Mucosa of stomach (tissue), 1 donor: ENCODE results near the gene MACF1.

Experiments
- H3K27me3 ChIP-seq: one replicate; pipeline ENCODE4 v1.7.0; 2013; ENCODE audit warnings: mild to moderate bottlenecking, low read length; ENCODE audit not compliant: control insufficient read depth, insufficient read depth
- H3K36me3 ChIP-seq: one replicate; pipeline ENCODE4 v1.7.0; 2013; ENCODE audit warnings: low read length; ENCODE audit not compliant: control insufficient read depth, insufficient read depth
- H3K4me1 ChIP-seq: one replicate; pipeline ENCODE4 v1.7.0; 2013; ENCODE audit warnings: mild to moderate bottlenecking, low read length; ENCODE audit not compliant: control insufficient read depth, insufficient read depth
- H3K4me3 ChIP-seq: one replicate; pipeline ENCODE4 v1.7.0; 2013; ENCODE audit warnings: low read length
- H3K9ac ChIP-seq: one replicate; pipeline ENCODE4 v1.7.0; 2013; ENCODE audit warnings: mild to moderate bottlenecking, low read length, moderate library complexity
- H3K9me3 ChIP-seq: one replicate; pipeline ENCODE4 v1.7.0; 2013; ENCODE audit warnings: mild to moderate bottlenecking, low read length, moderate library complexity; ENCODE audit not compliant: control insufficient read depth
- donor health status: Pancreatic carcinoma.

MACF1 gene

GRCh38 chr1:39333296-39333695 lies 128.8 kb downstream of the MACF1 start:
- H3K9ac ChIP-seq, result no peak overlapping the region
- no peaks in the 10 kb centered on the region for H3K9me3 ChIP-seq
- H3K27me3 ChIP-seq, result no peaks in the 10 kb centered on the region
- H3K4me3 ChIP-seq, result no peak overlapping the region
- H3K4me1 ChIP-seq, result no peaks in the 10 kb centered on the region
- peaks cover 19% of the 10 kb centered on the region for H3K36me3 ChIP-seq

GRCh38 chr1:39335216-39335615 lies 130.7 kb downstream of the MACF1 start:
- no peaks in the 10 kb centered on the region for H3K9me3 ChIP-seq
- H3K4me1 ChIP-seq, result no peaks in the 10 kb centered on the region
- H3K9ac ChIP-seq, result no peak overlapping the region
- no peaks in the 10 kb centered on the region for H3K27me3 ChIP-seq
- H3K4me3 ChIP-seq, result no peak overlapping the region
- peaks cover 24% of the 10 kb centered on the region for H3K36me3 ChIP-seq

GRCh38 chr1:39337067-39337466 lies 132.6 kb downstream of the MACF1 start:
- Histone ChIP-seq H3K4me3 (no peak overlapping the region), H3K36me3 (peaks cover 19% of the 10 kb centered on the region), H3K27me3 (no peaks in the 10 kb centered on the region), H3K9ac (no peak overlapping the region), H3K9me3 (no peaks in the 10 kb centered on the region), H3K4me1 (no peaks in the 10 kb centered on the region)

GRCh38 chr1:39342776-39343175 lies 138.3 kb downstream of the MACF1 start:
- no peaks in the 10 kb centered on the region for H3K9me3 ChIP-seq
- no peak overlapping the region for H3K9ac ChIP-seq
- no peaks in the 10 kb centered on the region for H3K27me3 ChIP-seq
- H3K36me3 ChIP-seq, result peaks cover 8% of the 10 kb centered on the region
- no peak overlapping the region for H3K4me3 ChIP-seq
- no peaks in the 10 kb centered on the region for H3K4me1 ChIP-seq

- Histone ChIP-seq H3K27me3 (no peaks in the 10 kb centered on the region), H3K36me3 (no peaks in the 10 kb centered on the region), H3K9ac (no peak overlapping the region), H3K4me1 (no peaks in the 10 kb centered on the region), H3K9me3 (no peaks in the 10 kb centered on the region), H3K4me3 (no peak overlapping the region)
Observed at GRCh38 chr1:39344394-39345154, 140.1 kb downstream of the MACF1 start.

- no peak overlapping the region for H3K9ac ChIP-seq
- no peak overlapping the region for H3K4me3 ChIP-seq
- no peaks in the 10 kb centered on the region for H3K4me1 ChIP-seq
- no peaks in the 10 kb centered on the region for H3K9me3 ChIP-seq
- no peaks in the 10 kb centered on the region for H3K36me3 ChIP-seq
- no peaks in the 10 kb centered on the region for H3K27me3 ChIP-seq
Observed at GRCh38 chr1:39346872-39347271, 142.4 kb downstream of the MACF1 start.

GRCh38 chr1:39348278-39348677 lies 143.8 kb downstream of the MACF1 start:
- Histone ChIP-seq H3K27me3 (no peaks in the 10 kb centered on the region), H3K9ac (no peak overlapping the region), H3K4me3 (no peak overlapping the region), H3K4me1 (no peaks in the 10 kb centered on the region), H3K36me3 (no peaks in the 10 kb centered on the region), H3K9me3 (no peaks in the 10 kb centered on the region)

GRCh38 chr1:39352881-39353280 lies 148.4 kb downstream of the MACF1 start:
- Histone ChIP-seq H3K9ac (no peak overlapping the region), H3K9me3 (no peaks in the 10 kb centered on the region), H3K36me3 (peaks cover 1% of the 10 kb centered on the region), H3K4me3 (no peak overlapping the region), H3K4me1 (no peaks in the 10 kb centered on the region), H3K27me3 (no peaks in the 10 kb centered on the region)

GRCh38 chr1:39354572-39354971 lies 150.1 kb downstream of the MACF1 start:
- Histone ChIP-seq H3K9ac (no peak overlapping the region), H3K4me1 (no peaks in the 10 kb centered on the region), H3K27me3 (no peaks in the 10 kb centered on the region), H3K4me3 (no peak overlapping the region), H3K36me3 (peaks cover 9% of the 10 kb centered on the region), H3K9me3 (no peaks in the 10 kb centered on the region)

GRCh38 chr1:39358491-39358890 lies 154.0 kb downstream of the MACF1 start:
- Histone ChIP-seq H3K4me3 (no peak overlapping the region), H3K9me3 (no peaks in the 10 kb centered on the region), H3K9ac (no peak overlapping the region), H3K27me3 (no peaks in the 10 kb centered on the region), H3K4me1 (no peaks in the 10 kb centered on the region), H3K36me3 (peaks cover 20% of the 10 kb centered on the region)

- no peak overlapping the region for H3K9ac ChIP-seq
- no peaks in the 10 kb centered on the region for H3K27me3 ChIP-seq
- H3K36me3 ChIP-seq, result peaks cover 20% of the 10 kb centered on the region
- H3K9me3 ChIP-seq, result no peaks in the 10 kb centered on the region
- H3K4me3 ChIP-seq, result no peak overlapping the region
- H3K4me1 ChIP-seq, result no peaks in the 10 kb centered on the region
Observed at GRCh38 chr1:39359028-39359570, 154.6 kb downstream of the MACF1 start.

- H3K9ac ChIP-seq, result no peak overlapping the region
- no peaks in the 10 kb centered on the region for H3K27me3 ChIP-seq
- H3K4me1 ChIP-seq, result no peaks in the 10 kb centered on the region
- peaks cover 20% of the 10 kb centered on the region for H3K36me3 ChIP-seq
- no peaks in the 10 kb centered on the region for H3K9me3 ChIP-seq
- H3K4me3 ChIP-seq, result no peak overlapping the region
Observed at GRCh38 chr1:39360731-39361130, 156.2 kb downstream of the MACF1 start.
